ENCODE data around the gene NAALADL2. TPM values are rescaled to one million over a fixed set of nuclear protein-coding genes. Genes with fewer than 3 reads are reported as not detected.

NAALADL2 gene
- total and polyA plus RNA-seq, 2 of the 8 experiments (the other 6 are each of a cell fraction or from before 2014, with no cell fraction given): 0.12 to 0.22 TPM

DNA sequence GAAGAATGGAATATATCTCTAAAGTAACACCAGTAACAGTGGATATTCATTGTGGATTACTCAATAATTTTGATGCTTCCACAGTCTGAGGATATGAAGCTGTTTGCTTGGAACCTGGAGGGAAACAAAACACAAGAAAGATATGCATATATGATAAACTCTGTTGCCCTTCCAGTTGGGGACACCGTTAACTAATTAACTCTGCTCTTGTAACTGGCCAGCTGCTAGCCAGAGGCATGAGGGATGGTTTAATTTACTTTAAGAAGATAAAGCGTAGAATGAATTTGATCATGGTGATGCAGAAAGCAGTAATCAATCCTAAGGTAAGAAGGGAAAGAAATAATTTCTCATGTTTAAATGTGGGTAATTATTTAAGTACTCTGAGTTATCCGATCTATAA, 442.6 kb downstream of the NAALADL2 start:
- Histone ChIP-seq H2BK12ac (ENCODE audit: low read depth, low read length) (no peak overlapping the region), H3K79me1 (ENCODE audit: low read depth, low read length) (no peaks in the 10 kb centered on the region), H2BK20ac (ENCODE audit: low read length) (no peak overlapping the region), H3K23me2 (ENCODE audit: low read depth, low read length) (no peaks in the 10 kb centered on the region), H3K14ac (ENCODE audit: insufficient read length) (no peak overlapping the region), H3K9me3 (ENCODE audit: insufficient read depth in 2 of 2, low read depth in 1 of 2, low read length in 1 of 2) (no peaks in the 10 kb centered on the region), H2AK5ac (ENCODE audit: low read depth, low read length) (no peak overlapping the region), H3K36me3 (ENCODE audit: control insufficient read depth in 2 of 4, insufficient read depth in 4 of 4, low read length in 3 of 4) (no peaks in the 10 kb centered on the region), H2BK15ac (ENCODE audit: low read length) (no peak overlapping the region), H4K8ac (ENCODE audit: extremely low read depth, insufficient read depth, low read length) (no peak overlapping the region), H3K4me3 (ENCODE audit: extremely low read depth in 1 of 4, insufficient read depth in 2 of 4, low read depth in 3 of 4, low read length in 4 of 4) (no peak overlapping the region), H3K4me1 (replicated peaks in 1 of 4; ENCODE audit: control insufficient read depth in 3 of 4, insufficient read depth in 4 of 4, low read length in 3 of 4) (no peaks in the 10 kb centered on the region), H3K4me2 (ENCODE audit: insufficient read depth in 1 of 2, low read depth in 2 of 2, low read length in 2 of 2) (no peak overlapping the region), H2AFZ (ENCODE audit: low read length) (no peak overlapping the region), H3K18ac (ENCODE audit: extremely low read depth, low read length) (no peak overlapping the region), H4K20me1 (replicated peaks in 1 of 2; ENCODE audit: control insufficient read depth in 1 of 2, insufficient read depth in 2 of 2, low read length in 2 of 2) (no peaks in the 10 kb centered on the region), H4K91ac (replicated peaks; ENCODE audit: insufficient read length, low read length) (no peak overlapping the region), H2BK120ac (replicated peaks; ENCODE audit: low read depth, low read length) (no peak overlapping the region), H3K27me3 (replicated peaks in 1 of 4; ENCODE audit: control insufficient read depth in 3 of 4, extremely low read depth in 1 of 4, insufficient read depth in 3 of 4, low read length in 3 of 4) (no peaks in the 10 kb centered on the region), H3K27ac (ENCODE audit: low read depth, low read length) (no peak overlapping the region), H3K23ac (ENCODE audit: insufficient read length) (no peak overlapping the region), H2BK5ac (ENCODE audit: low read depth, low read length) (no peak overlapping the region), H3K79me2 (ENCODE audit: control insufficient read depth in 1 of 2, insufficient read depth in 2 of 2, low read length in 2 of 2) (no peaks in the 10 kb centered on the region), H4K5ac (ENCODE audit: insufficient read length, low read depth, low read length) (no peak overlapping the region), H3K56ac (replicated peaks; ENCODE audit: insufficient read length, low read depth, low read length) (no peak overlapping the region), H3K9ac (replicated peaks in 1 of 4; ENCODE audit: extremely low read depth in 1 of 4, low read depth in 3 of 4, low read length in 3 of 4) (no peak overlapping the region), H3K4ac (replicated peaks; ENCODE audit: insufficient read length, low read depth, low read length) (no peak overlapping the region)
- no peak for FAIRE-seq
- CTCF ChIA-PET (ENCODE audit: partially characterized antibody): no interaction called here
- POLR2A ChIA-PET (ENCODE audit: partially characterized antibody): no interaction called here
- no peak for DNase-seq (ENCODE audit: low read depth in 1 of 2, low spot score in 2 of 2)
- 95% methylated on average over 3 of the region's 3 CpGs; no CpG with 5 or more reads in 1 of the 2 experiments for WGBS, 2 experiments (ENCODE audit: extremely low coverage in 1 of 2, insufficient coverage in 1 of 2, insufficient read length in 1 of 2, insufficient replicate concordance in 2 of 2, low coverage in 1 of 2, low lambda C conversion rate in 2 of 2, missing lambda C conversion rate in 1 of 2)
- no peak for TF ChIP-seq JUN (IDR thresholded peaks at IDR 0.05; ENCODE audit: low read depth, low read length)
- no peak for TF ChIP-seq CREB1 (IDR thresholded peaks at IDR 0.05)
- TF ChIP-seq TAF7 (optimal IDR thresholded peaks at IDR 0.05; ENCODE audit: borderline replicate concordance, low read depth, low read length): no peak
- TF ChIP-seq HDAC2 (IDR thresholded peaks at IDR 0.05; ENCODE audit: borderline replicate concordance in 1 of 2, low read depth in 2 of 2, low read length in 2 of 2): no peak
- TF ChIP-seq CHD2 (IDR thresholded peaks at IDR 0.05; ENCODE audit: low read length): no peak
- TF ChIP-seq SRF (IDR thresholded peaks at IDR 0.05; ENCODE audit: low read depth, low read length): no peak
